H1 (cell line): ENCODE data around the gene CKLF. TPM values are rescaled to one million over a fixed set of nuclear protein-coding genes. Genes with fewer than 3 reads are reported as not detected.

Experiments used
- CTCF ChIA-PET: fragments of 300-600 bp; sonication (Branson Sonifier 250); formaldehyde crosslinking; loops from one replicate; lab custom pipeline; 2021; ENCODE audit not compliant: partially characterized antibody; lab: Charles Lee
- POLR2A ChIA-PET: fragments of 300-600 bp; sonication (Branson Sonifier 250); formaldehyde crosslinking; loops from one replicate; lab custom pipeline; 2021; ENCODE audit warnings: inconsistent platforms; ENCODE audit not compliant: partially characterized antibody; lab: Charles Lee
- DNase-seq, 2 experiments: peaks; one replicate each; pipeline versions ENCODE4 v3.0.0 to v3.0.0-alpha.2; 2010 to 2022; ENCODE audit warnings: low spot score in 2 of 2, low read depth in 1 of 2, mixed read lengths in 1 of 2
- FAIRE-seq: peaks from 2 replicates; lab custom pipeline; 2011; peaks lifted over from hg19 to GRCh38; lab: Jason Lieb, UNC
- H2AFZ ChIP-seq: 2 replicates; pipeline ENCODE4 v1.8.1; 2012; ENCODE audit warnings: low read length, inconsistent platforms
- H2AK5ac ChIP-seq: 2 replicates; pipeline ENCODE4 v1.6.1; 2013; ENCODE audit warnings: low read depth, low read length
- H2BK120ac ChIP-seq: replicated peaks from 2 replicates; pipeline ENCODE3; 2013; ENCODE audit warnings: low read depth, low read length, inconsistent platforms
- H2BK12ac ChIP-seq: 2 replicates; pipeline ENCODE4 v1.6.1; 2013; ENCODE audit warnings: low read depth, low read length
- H2BK15ac ChIP-seq: 2 replicates; pipeline ENCODE4 v1.6.1; 2013; ENCODE audit warnings: low read length
- H2BK20ac ChIP-seq: 2 replicates; pipeline ENCODE4 v1.6.1; 2013; ENCODE audit warnings: low read length
- H2BK5ac ChIP-seq: 2 replicates; pipeline ENCODE4 v1.6.1; 2013; ENCODE audit warnings: low read depth, low read length
- H3K14ac ChIP-seq: 2 replicates; pipeline ENCODE4 v1.6.1; 2013; ENCODE audit warnings: inconsistent platforms; ENCODE audit not compliant: insufficient read length
- H3K18ac ChIP-seq: 2 replicates; pipeline ENCODE4 v1.6.1; 2013; ENCODE audit warnings: low read length; ENCODE audit errors: extremely low read depth
- H3K23ac ChIP-seq: 2 replicates; pipeline ENCODE4 v1.6.1; 2013; ENCODE audit warnings: inconsistent platforms; ENCODE audit not compliant: insufficient read length
- H3K23me2 ChIP-seq: 2 replicates; pipeline ENCODE4 v1.6.1; 2013; ENCODE audit warnings: low read depth, low read length
- H3K27ac ChIP-seq: 2 replicates; pipeline ENCODE4 v1.6.1; 2011; ENCODE audit warnings: low read depth, low read length, inconsistent platforms
- H3K27me3 ChIP-seq, 4 experiments: replicated peaks in 1 of 4; 1 replicate in 1 of 4; 2 replicates in 3 of 4; pipeline versions ENCODE4 v1.6.1 to v1.8.1; 2011 to 2013; ENCODE audit warnings: low read length in 3 of 4, mild to moderate bottlenecking in 3 of 4, inconsistent platforms in 2 of 4, mixed read lengths in 2 of 4, moderate library complexity in 1 of 4; ENCODE audit not compliant: control insufficient read depth in 3 of 4, insufficient read depth in 3 of 4; ENCODE audit errors: extremely low read depth in 1 of 4
- H3K36me3 ChIP-seq, 4 experiments: 2 replicates each; pipeline versions ENCODE4 v1.6.1 to v1.8.1; 2011 to 2013; ENCODE audit warnings: mild to moderate bottlenecking in 4 of 4, low read length in 3 of 4, moderate library complexity in 2 of 4, control low read depth in 1 of 4, inconsistent platforms in 1 of 4; ENCODE audit not compliant: insufficient read depth in 4 of 4, control insufficient read depth in 2 of 4
- H3K4ac ChIP-seq: replicated peaks from 2 replicates; pipeline ENCODE3; 2013; ENCODE audit warnings: low read length, low read depth, mixed read lengths, inconsistent platforms; ENCODE audit not compliant: insufficient read length
- H3K4me1 ChIP-seq, 4 experiments: replicated peaks in 1 of 4; 1 replicate in 1 of 4; 2 replicates in 3 of 4; pipeline versions ENCODE4 v1.6.1 to v1.8.1; 2011 to 2013; ENCODE audit warnings: low read length in 3 of 4, inconsistent platforms in 2 of 4, mixed read lengths in 1 of 4; ENCODE audit not compliant: insufficient read depth in 4 of 4, control insufficient read depth in 3 of 4
- H3K4me2 ChIP-seq, 2 experiments: 2 replicates each; pipeline versions ENCODE4 v1.6.1 to v1.8.1; 2011 to 2013; ENCODE audit warnings: low read depth in 2 of 2, low read length in 2 of 2, control low read depth in 1 of 2, inconsistent platforms in 1 of 2, mild to moderate bottlenecking in 1 of 2; ENCODE audit not compliant: insufficient read depth in 1 of 2
- H3K4me3 ChIP-seq, 4 experiments: fragments of 200-600, 300-600 bp in 1 of 4; sonication (generic), shearing (Covaris generic), sonication (Bioruptor Twin) in 1 of 4; 2 replicates each; pipeline versions ENCODE4 v1.5.1 to v1.8.1; 2011 to 2016; ENCODE audit warnings: low read length in 4 of 4, low read depth in 3 of 4, control low read depth in 2 of 4, inconsistent platforms in 2 of 4, mild to moderate bottlenecking in 2 of 4, mixed read lengths in 1 of 4, moderate library complexity in 1 of 4; ENCODE audit not compliant: insufficient read depth in 2 of 4; ENCODE audit errors: extremely low read depth in 1 of 4
- H3K56ac ChIP-seq: replicated peaks from 2 replicates; pipeline ENCODE3; 2013; ENCODE audit warnings: low read depth, mild to moderate bottlenecking, mixed read lengths, low read length, inconsistent platforms; ENCODE audit not compliant: insufficient read length
- H3K79me1 ChIP-seq: 2 replicates; pipeline ENCODE4 v1.6.1; 2013; ENCODE audit warnings: low read depth, low read length, control low read depth
- H3K79me2 ChIP-seq, 2 experiments: 2 replicates each; pipeline versions ENCODE4 v1.6.1 to v1.8.1; 2012 to 2013; ENCODE audit warnings: low read length in 2 of 2, mild to moderate bottlenecking in 2 of 2, inconsistent platforms in 1 of 2; ENCODE audit not compliant: insufficient read depth in 2 of 2, control insufficient read depth in 1 of 2
- H3K9ac ChIP-seq, 4 experiments: replicated peaks in 1 of 4; 1 replicate in 1 of 4; 2 replicates in 3 of 4; pipeline versions ENCODE4 v1.6.1 to v1.8.1; 2011 to 2013; ENCODE audit warnings: low read depth in 3 of 4, low read length in 3 of 4, control low read depth in 2 of 4, mild to moderate bottlenecking in 2 of 4, moderate library complexity in 2 of 4, inconsistent platforms in 1 of 4; ENCODE audit errors: extremely low read depth in 1 of 4
- H3K9me3 ChIP-seq, 2 experiments: 2 replicates each; pipeline versions ENCODE4 v1.6.1 to v1.8.1; 2012 to 2013; ENCODE audit warnings: mild to moderate bottlenecking in 2 of 2, moderate library complexity in 2 of 2, control low read depth in 1 of 2, inconsistent platforms in 1 of 2, low read depth in 1 of 2, low read length in 1 of 2, mixed read lengths in 1 of 2; ENCODE audit not compliant: insufficient read depth in 2 of 2
- H4K20me1 ChIP-seq, 2 experiments: replicated peaks in 1 of 2; 2 replicates each; pipeline versions ENCODE3 to v1.8.1; 2011 to 2013; ENCODE audit warnings: inconsistent platforms in 2 of 2, low read length in 2 of 2, mild to moderate bottlenecking in 1 of 2; ENCODE audit not compliant: insufficient read depth in 2 of 2, control insufficient read depth in 1 of 2
- H4K5ac ChIP-seq: 2 replicates; pipeline ENCODE4 v1.6.1; 2013; ENCODE audit warnings: low read length, low read depth, mixed read lengths, inconsistent platforms; ENCODE audit not compliant: insufficient read length
- H4K8ac ChIP-seq: 2 replicates; pipeline ENCODE4 v1.8.0; 2013; ENCODE audit warnings: mild to moderate bottlenecking, moderate library complexity, low read length, inconsistent platforms; ENCODE audit not compliant: insufficient read depth; ENCODE audit errors: extremely low read depth
- H4K91ac ChIP-seq: replicated peaks from 2 replicates; pipeline ENCODE3; 2013; ENCODE audit warnings: low read length, mixed read lengths, inconsistent platforms; ENCODE audit not compliant: insufficient read length
- CBX8 ChIP-seq: fragments of 300-800, 300-1000 bp; sonication (generic); IDR thresholded peaks from 2 replicates; pipeline ENCODE4 v1.7.1; 2016; ENCODE audit warnings: low read depth, low read length, borderline replicate concordance
- CEBPB ChIP-seq: IDR thresholded peaks from 2 replicates; pipeline ENCODE4 v1.6.1; 2012; ENCODE audit warnings: low read depth, low read length
- CHD2 ChIP-seq: IDR thresholded peaks from 2 replicates; pipeline ENCODE4 v1.6.1; 2012; ENCODE audit warnings: low read length, improper control_type of control experiment
- CTBP2 ChIP-seq: IDR thresholded peaks from 2 replicates; pipeline ENCODE4 v1.7.0; 2011; ENCODE audit warnings: borderline replicate concordance, mild to moderate bottlenecking, moderate library complexity, mixed read lengths, low read length; ENCODE audit not compliant: insufficient read depth, insufficient read length
- CTCF ChIP-seq, 3 experiments: IDR thresholded peaks; 1 replicate in 2 of 3; 2 replicates in 1 of 3; pipeline versions ENCODE4 v1.5.1 to v1.6.1; 2011; ENCODE audit warnings: low read length in 3 of 3, mild to moderate bottlenecking in 3 of 3, inconsistent platforms in 2 of 3, low read depth in 1 of 3, moderate library complexity in 1 of 3; ENCODE audit not compliant: insufficient read depth in 1 of 3; ENCODE audit errors: control extremely low read depth in 1 of 3
- HDAC2 ChIP-seq, 2 experiments: fragments of 300-600 bp in 1 of 2; sonication (generic) in 1 of 2; IDR thresholded peaks; 2 replicates each; pipeline ENCODE4 v1.6.1; 2011 to 2012; ENCODE audit warnings: low read depth in 2 of 2, low read length in 2 of 2, mild to moderate bottlenecking in 2 of 2, moderate library complexity in 2 of 2, borderline replicate concordance in 1 of 2, inconsistent platforms in 1 of 2
- JUND ChIP-seq: IDR thresholded peaks from 2 replicates; pipeline ENCODE4 v1.6.1; 2011; ENCODE audit warnings: mild to moderate bottlenecking, improper control_type of control experiment, low read length
- SIX5 ChIP-seq: IDR thresholded peaks from 2 replicates; pipeline ENCODE4 v1.6.1; 2011; ENCODE audit warnings: mild to moderate bottlenecking, low read depth, low read length
- USF2 ChIP-seq: IDR thresholded peaks from 2 replicates; pipeline ENCODE4 v1.6.1; 2011; ENCODE audit warnings: low read length, improper control_type of control experiment
- ZNF274 ChIP-seq: IDR thresholded peaks from 2 replicates; pipeline ENCODE4 v1.7.0; 2012; ENCODE audit warnings: low read length, borderline replicate concordance; ENCODE audit errors: extremely low read depth
- WGBS, 2 experiments: shearing (Covaris generic) in 1 of 2; methylation state at CpG; one replicate each; pipeline versions ENCODE4 v1.1.6 to v1.1.7; 2013 to 2015; ENCODE audit warnings: low lambda C conversion rate in 2 of 2, mixed read lengths in 2 of 2, inconsistent platforms in 1 of 2, low coverage in 1 of 2, missing lambda C conversion rate in 1 of 2; ENCODE audit not compliant: insufficient replicate concordance in 2 of 2, insufficient coverage in 1 of 2, insufficient read length in 1 of 2; ENCODE audit errors: extremely low coverage in 1 of 2, missing lambda C conversion rate in 1 of 2; 5-methylcytosine and 5-hydroxymethylcytosine counted together
- polyA plus RNA-seq, 7 experiments: library from polyadenylated mRNA; depleted of rRNA in 3 of 7; stranded (reverse) in 5 of 7; unstranded in 2 of 7; fragments of >200 nt in 5 of 7; fragments of 200-250 nt in 2 of 7; gene quantifications; 1 replicate in 5 of 7; 2 replicates in 1 of 7; 4 replicates in 1 of 7; pipeline versions ENCODE4 v1.2.1 to v1.2.3, GENCODE V29; 2011 to 2013; ENCODE audit warnings: missing spikeins in 2 of 7, mixed read lengths in 2 of 7
- total RNA-seq: library from RNA; stranded (reverse); fragmentation: NEBNext Ultra II Directional; extraction: Animal tissue kit (Norgen Biotek cat#: 25700); gene quantifications from 2 replicates; pipeline ENCODE4 v1.2.1, GENCODE V29; 2021

The CKLF gene
- total and polyA plus RNA-seq, 2 of the 8 experiments (the other 6 are each of a cell fraction or from before 2014, with no cell fraction given): 21.1 to 63.5 TPM

GRCh38 chr16:66516509-66516807 is 35.9 kb upstream of the CKLF start:
- Histone ChIP-seq H3K4me1 (peaks cover 2 to 13% (median 4%) of the 10 kb centered on the region in 4 experiments; a peak in 6 of 7 replicates), H4K20me1 (no peaks in the 10 kb centered on the region), H3K9ac (no peak overlapping the region), H3K56ac (no peak overlapping the region), H4K91ac (no peak overlapping the region), H3K18ac (no peak overlapping the region; the same call in 1 of the 2 replicates), H3K9me3 (no peaks in the 10 kb centered on the region), H2BK12ac (peak overlapping the region; percentile 75; the same call in 1 of the 2 replicates), H3K23ac (no peak overlapping the region), H3K4me3 (no peak overlapping the region), H3K4ac (no peak overlapping the region), H2BK15ac (0 out of 2 replicates have a peak overlapping the region, but pooled peaks have one; percentile 29), H3K23me2 (no peaks in the 10 kb centered on the region), H3K14ac (no peak overlapping the region), H2AK5ac (peak overlapping the region; percentile 40; the same call in 1 of the 2 replicates), H3K27ac (no peak overlapping the region), H3K36me3 (no peaks in the 10 kb centered on the region), H2BK20ac (peak overlapping the region; percentile 32; the same call in 1 of the 2 replicates), H2BK5ac (no peak overlapping the region), H3K4me2 (no peak overlapping the region), H3K79me2 (no peaks in the 10 kb centered on the region), H4K8ac (no peak overlapping the region), H2BK120ac (no peak overlapping the region), H3K79me1 (no peaks in the 10 kb centered on the region), H4K5ac (no peak overlapping the region), H3K27me3 (no peaks in the 10 kb centered on the region), H2AFZ (no peak overlapping the region)
- DNase-seq (no peak), FAIRE-seq (no peak)
- WGBS, 2 experiments: 88% methylated on average over 8 of the region's 8 CpGs; no CpG with 5 or more reads in 1 of the 2 experiments
- ChIA-PET POLR2A (no interaction called here), CTCF (interaction anchor here (0.7 to 1.5 kb wide), 10 partner anchors 26 to 109 kb away, joined by 3 to 14 read pairs (median 6); no protein-coding TSS in a partner anchor)
- TF ChIP-seq CBX8 (no peak), HDAC2 (IDR thresholded peaks at IDR 0.05; ENCODE audit: borderline replicate concordance in 1 of 2, low read depth in 2 of 2, low read length in 2 of 2) (no peak), CHD2 (no peak), CTCF (IDR thresholded peaks at IDR 0.05; ENCODE audit: control extremely low read depth in 1 of 3, insufficient read depth in 1 of 3, low read depth in 1 of 3, low read length in 3 of 3) (no peak), CTBP2 (no peak), SIX5 (no peak), CEBPB (no peak), JUND (no peak), ZNF274 (no peak), USF2 (no peak)
